GM10847 (cell line): Measurements from ENCODE around the gene FAM240A.

Experiments
- POLR2A ChIP-seq: IDR thresholded peaks from 2 replicates; pipeline ENCODE4 v1.6.1; 2011; ENCODE audit not compliant: insufficient read length; ENCODE audit errors: extremely low read depth

The FAM240A gene

GRCh38 chr3:46580675-46581074 is 31.6 kb upstream of the FAM240A start:
- no peak for TF ChIP-seq POLR2A

- TF ChIP-seq POLR2A = no peak
Observed at GRCh38 chr3:46584598-46585467, 27.5 kb upstream of the FAM240A start.

- TF ChIP-seq POLR2A = no peak
Observed at GRCh38 chr3:46585799-46586693, 26.3 kb upstream of the FAM240A start.

- TF ChIP-seq POLR2A = no peak
Observed at GRCh38 chr3:46586738-46587246, 25.5 kb upstream of the FAM240A start.

GRCh38 chr3:46593274-46593862 is 19.0 kb upstream of the FAM240A start:
- no peak for TF ChIP-seq POLR2A

DNA sequence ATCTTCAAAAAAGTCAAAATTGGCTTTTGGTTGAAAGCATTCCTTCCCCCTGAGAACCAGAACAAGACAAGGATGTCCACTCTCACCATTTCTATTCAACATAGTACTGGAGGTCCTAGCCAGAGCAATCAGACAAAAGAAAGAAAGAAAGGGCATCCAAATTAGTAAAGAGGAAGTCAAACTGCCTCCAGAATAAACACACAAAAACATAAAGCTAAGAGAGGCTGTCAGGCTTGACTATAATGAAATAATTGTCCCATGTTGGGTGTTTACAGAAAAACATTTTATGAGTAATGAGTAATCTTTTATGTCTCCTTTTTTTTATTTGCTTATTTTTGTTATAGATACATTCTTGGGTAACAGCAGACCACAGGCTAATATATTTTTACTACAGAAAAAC is 18.3 kb upstream of the FAM240A start:
- TF ChIP-seq POLR2A = no peak

DNA sequence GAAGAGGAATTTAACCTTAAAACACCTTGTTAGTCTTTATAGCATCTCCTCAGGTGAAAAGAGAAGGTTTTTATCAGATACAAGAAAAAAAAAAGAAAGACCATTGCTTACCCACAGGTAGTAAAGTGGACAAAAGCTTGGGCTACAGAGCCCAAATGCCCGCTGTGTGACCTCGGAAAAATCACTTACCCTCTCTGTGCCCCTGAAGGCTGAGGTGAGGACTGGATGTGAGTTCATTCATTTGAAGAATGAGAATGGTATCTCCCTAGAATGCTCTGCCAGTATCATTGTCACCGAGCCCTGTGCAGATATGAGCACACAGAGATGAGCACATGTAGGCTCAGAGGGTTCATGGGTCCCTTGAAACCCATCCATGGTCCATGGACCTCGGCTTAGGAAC is 17.6 kb upstream of the FAM240A start:
- no peak for TF ChIP-seq POLR2A

GRCh38 chr3:46595819-46596314 is 16.5 kb upstream of the FAM240A start:
- TF ChIP-seq POLR2A = no peak

DNA sequence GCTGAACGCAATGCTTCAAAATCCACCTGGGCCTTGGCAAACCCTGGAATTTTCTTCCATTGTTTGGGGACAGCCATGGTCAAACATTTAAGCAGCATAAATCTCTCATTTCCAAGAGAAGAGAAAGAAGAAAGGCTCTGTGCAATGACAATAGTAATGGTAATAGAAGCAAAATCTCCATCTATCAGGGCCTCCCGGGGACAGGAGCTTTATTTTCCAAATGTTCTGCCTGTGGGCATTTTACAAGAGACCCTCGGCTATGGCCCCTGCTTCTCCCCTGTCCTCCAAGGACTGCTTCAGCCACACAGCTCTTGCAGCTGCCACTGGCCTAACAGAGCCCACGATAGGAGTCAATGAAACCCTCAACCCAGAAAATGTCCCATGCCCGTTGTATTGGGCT is 12.7 kb upstream of the FAM240A start:
- TF ChIP-seq POLR2A = no peak

GRCh38 chr3:46603446-46604046 is 8.8 kb upstream of the FAM240A start:
- no peak for TF ChIP-seq POLR2A

DNA sequence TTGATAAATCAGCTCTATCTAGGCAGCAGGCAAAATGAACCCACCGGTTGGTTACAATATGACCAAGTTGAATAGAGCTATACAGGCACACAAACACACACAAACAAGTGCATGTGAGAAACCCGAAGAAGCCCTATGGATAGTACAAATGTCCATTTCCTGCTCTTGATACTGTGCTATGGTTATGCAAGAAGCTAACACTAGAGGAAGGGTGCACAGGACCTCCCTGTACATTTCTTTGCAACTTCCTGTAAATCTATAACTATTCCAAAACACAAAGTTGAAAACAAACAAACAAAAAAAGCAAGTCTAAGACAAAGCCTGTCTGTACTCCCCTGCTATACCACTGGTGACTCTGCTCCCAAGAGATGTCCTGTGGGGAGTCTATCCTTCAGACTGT is 8.2 kb upstream of the FAM240A start:
- TF ChIP-seq POLR2A = no peak

DNA sequence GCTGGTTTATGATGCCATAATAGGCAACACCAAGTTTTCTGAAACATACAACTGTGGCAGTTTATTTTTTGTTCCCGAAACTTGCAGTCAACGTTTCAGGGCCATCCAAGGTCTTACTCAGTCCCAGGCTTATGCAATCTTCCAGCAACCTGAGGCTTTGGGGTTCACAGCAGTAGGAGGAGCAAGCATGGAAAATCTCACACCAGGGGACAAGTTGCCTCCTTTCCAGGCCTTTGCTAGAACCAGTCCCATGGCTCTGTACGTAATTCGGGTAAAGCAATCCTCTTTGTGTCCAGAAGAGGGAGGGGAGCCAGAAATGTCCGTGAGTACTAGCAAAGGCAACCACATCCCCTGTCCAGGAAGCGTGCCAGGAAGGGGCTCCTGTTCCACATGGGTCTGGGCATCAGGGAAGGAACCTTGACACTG is 4.7 kb upstream of the FAM240A start:
- TF ChIP-seq POLR2A = no peak

- no peak for TF ChIP-seq POLR2A
Observed at GRCh38 chr3:46609212-46609721, 3.1 kb upstream of the FAM240A start.

DNA sequence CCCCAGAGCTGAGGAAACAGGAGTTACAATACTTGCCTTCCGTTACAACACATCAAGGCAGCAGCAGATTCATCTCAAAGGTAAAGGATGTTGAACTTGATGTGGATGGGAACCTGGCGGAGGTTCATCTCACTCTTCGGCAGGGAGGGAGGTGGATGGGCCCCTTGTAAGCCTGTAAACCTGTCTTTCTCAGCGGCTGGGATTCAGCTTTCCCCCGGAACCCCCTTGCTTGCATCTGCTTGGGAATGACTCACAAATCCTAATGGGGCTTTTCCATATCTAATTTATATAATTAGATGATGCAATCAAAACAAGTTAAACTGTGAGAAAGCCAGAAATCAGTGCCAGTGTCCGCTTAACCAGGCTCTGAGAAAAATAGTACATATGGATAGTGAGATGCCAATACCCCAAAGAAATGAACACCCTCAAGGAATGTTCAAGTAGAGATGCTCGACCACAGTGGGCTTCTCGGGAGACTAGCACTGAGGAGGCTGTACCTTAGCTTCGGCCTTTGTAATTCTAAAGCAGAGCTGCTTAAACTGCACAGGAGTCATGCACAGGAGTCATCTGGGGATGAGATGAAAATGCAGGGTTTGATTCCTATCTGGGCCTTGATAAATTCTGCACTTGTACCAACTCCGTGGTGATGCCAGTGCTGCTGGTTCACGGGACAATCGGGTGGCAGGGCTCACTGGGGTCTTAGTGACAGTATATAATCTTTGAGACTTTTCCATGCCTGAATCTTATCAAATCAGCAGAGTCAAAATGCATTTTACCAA is 2.2 kb upstream of the FAM240A start:
- no peak for TF ChIP-seq POLR2A
